H54 (cell line): ENCODE measurements around the gene MFF.
"Not testable (repeated sequence)": the region's sequence is repeated elsewhere in the genome, so short reads cannot be mapped to it uniquely, and the experiment has no call there.

ENCODE experiments used
- DNase-seq: peaks from one replicate; pipeline ENCODE4 v3.0.0; 2011; ENCODE audit warnings: low spot score, mixed read lengths; ENCODE audit not compliant: insufficient read length
- FAIRE-seq: peaks from 3 replicates; lab custom pipeline; 2011; peaks lifted over from hg19 to GRCh38; lab: Jason Lieb, UNC
- POLR2A ChIP-seq: IDR thresholded peaks from 2 replicates; pipeline ENCODE4 v1.6.1; 2011; ENCODE audit warnings: low read depth, mild to moderate bottlenecking, low read length

Gene MFF

GRCh38 chr2:227349989-227350612, 25.1 kb downstream of the MFF start:
- no peak for TF ChIP-seq POLR2A
- no peak for DNase-seq
- no peak for FAIRE-seq

- no peak for DNase-seq
- FAIRE-seq = no peak
- no peak for TF ChIP-seq POLR2A
Observed at GRCh38 chr2:227351639-227352038, 26.6 kb downstream of the MFF start.

- no peak for TF ChIP-seq POLR2A
- FAIRE-seq = no peak
- DNase-seq = no peak
Observed at GRCh38 chr2:227360351-227360750, 35.3 kb downstream of the MFF start.

- FAIRE-seq (no peak), DNase-seq (no peak)
- no peak for TF ChIP-seq POLR2A
Observed at GRCh38 chr2:227363756-227364155, 38.7 kb downstream of the MFF start.

- not testable (repeated sequence) for FAIRE-seq, DNase-seq
Observed at GRCh38 chr2:227364585-227365263, 39.7 kb downstream of the MFF start.

GRCh38 chr2:227365833-227366232, 40.8 kb downstream of the MFF start:
- DNase-seq (no peak), FAIRE-seq (no peak)
- no peak for TF ChIP-seq POLR2A

- peak; percentile 78 for FAIRE-seq
- DNase-seq = no peak
- no peak for TF ChIP-seq POLR2A
Observed at GRCh38 chr2:227366769-227367426, 41.8 kb downstream of the MFF start.

- DNase-seq = no peak
- FAIRE-seq = no peak
- no peak for TF ChIP-seq POLR2A
Observed at GRCh38 chr2:227367427-227367795, 42.4 kb downstream of the MFF start.

- no peak for TF ChIP-seq POLR2A
- FAIRE-seq (no peak), DNase-seq (no peak)
Observed at GRCh38 chr2:227368574-227368973, 43.5 kb downstream of the MFF start.

GRCh38 chr2:227370092-227370491, 45.0 kb downstream of the MFF start:
- TF ChIP-seq POLR2A = no peak
- FAIRE-seq (no peak), DNase-seq (no peak)

GRCh38 chr2:227370791-227371312, 45.8 kb downstream of the MFF start:
- TF ChIP-seq POLR2A = no peak
- FAIRE-seq (peak; percentile 84), DNase-seq (no peak)

- no peak for TF ChIP-seq POLR2A
- DNase-seq = no peak
- no peak for FAIRE-seq
Observed at GRCh38 chr2:227373389-227373788, 48.3 kb downstream of the MFF start.

GRCh38 chr2:227374158-227374557, 49.1 kb downstream of the MFF start:
- no peak for TF ChIP-seq POLR2A
- DNase-seq (no peak), FAIRE-seq (peak; percentile 67)

GRCh38 chr2:227376656-227377396, 51.8 kb downstream of the MFF start:
- DNase-seq (no peak), FAIRE-seq (no peak)
- no peak for TF ChIP-seq POLR2A
